Measurements from ENCODE around the gene ZXDC.

The ZXDC gene

GRCh38 chr3:126422121-126422520 is 53.6 kb downstream of the ZXDC start:
- Histone ChIP-seq H3K4me3 (ENCODE audit: severe bottlenecking) (no peak overlapping the region), H3K4me1 (ENCODE audit: insufficient read depth, poor library complexity, severe bottlenecking) (peaks cover 11% of the 10 kb centered on the region), H3K36me3 (ENCODE audit: low read depth) (no peaks in the 10 kb centered on the region), H3K27ac (ENCODE audit: poor library complexity, severe bottlenecking) (no peak overlapping the region), H3K27me3 (ENCODE audit: insufficient read depth, poor library complexity, severe bottlenecking) (no peaks in the 10 kb centered on the region), H3K9me3 (ENCODE audit: severe bottlenecking) (no peaks in the 10 kb centered on the region)
- DNase-seq (ENCODE audit: low spot score), result no peak
- ATAC-seq (ENCODE audit: low read depth), result no peak
- TF ChIP-seq CTCF (IDR thresholded peaks at IDR 0.05; ENCODE audit: poor library complexity, severe bottlenecking), result no peak

GRCh38 chr3:126421573-126422119 is 54.0 kb downstream of the ZXDC start:
- DNase-seq (ENCODE audit: low spot score) (no peak), ATAC-seq (ENCODE audit: low read depth) (no peak)
- no peaks in the 10 kb centered on the region for H3K9me3 ChIP-seq (ENCODE audit: severe bottlenecking)

GRCh38 chr3:126419886-126420786 is 55.6 kb downstream of the ZXDC start:
- Histone ChIP-seq H3K36me3 (ENCODE audit: low read depth) (no peaks in the 10 kb centered on the region), H3K27me3 (ENCODE audit: insufficient read depth, poor library complexity, severe bottlenecking) (peaks cover 4% of the 10 kb centered on the region), H3K9me3 (ENCODE audit: severe bottlenecking) (no peaks in the 10 kb centered on the region), H3K4me3 (ENCODE audit: severe bottlenecking) (no peak overlapping the region), H3K27ac (ENCODE audit: poor library complexity, severe bottlenecking) (no peak overlapping the region), H3K4me1 (ENCODE audit: insufficient read depth, poor library complexity, severe bottlenecking) (peaks cover 11% of the 10 kb centered on the region)
- DNase-seq (ENCODE audit: low spot score), result peak; percentile 51
- ATAC-seq (ENCODE audit: low read depth), result peak; percentile 38; the same call in 2 of the 3 replicates
- TF ChIP-seq CTCF (IDR thresholded peaks at IDR 0.05; ENCODE audit: poor library complexity, severe bottlenecking), result no peak

More at GRCh38 chr3:126421573-126422119, 54.0 kb downstream of the ZXDC start:
- Histone ChIP-seq H3K4me3 (ENCODE audit: severe bottlenecking) (no peak overlapping the region), H3K27ac (ENCODE audit: poor library complexity, severe bottlenecking) (no peak overlapping the region), H3K27me3 (ENCODE audit: insufficient read depth, poor library complexity, severe bottlenecking) (no peaks in the 10 kb centered on the region), H3K36me3 (ENCODE audit: low read depth) (no peaks in the 10 kb centered on the region), H3K4me1 (ENCODE audit: insufficient read depth, poor library complexity, severe bottlenecking) (peaks cover 11% of the 10 kb centered on the region)
- TF ChIP-seq CTCF (IDR thresholded peaks at IDR 0.05; ENCODE audit: poor library complexity, severe bottlenecking), result no peak

GRCh38 chr3:126419151-126419703 is 56.5 kb downstream of the ZXDC start:
- no peaks in the 10 kb centered on the region for H3K9me3 ChIP-seq (ENCODE audit: severe bottlenecking)
- peaks cover 11% of the 10 kb centered on the region for H3K4me1 ChIP-seq (ENCODE audit: insufficient read depth, poor library complexity, severe bottlenecking)
- ATAC-seq (ENCODE audit: low read depth) (no peak), DNase-seq (ENCODE audit: low spot score) (peak; percentile 43)
- no peak for TF ChIP-seq CTCF (IDR thresholded peaks at IDR 0.05; ENCODE audit: poor library complexity, severe bottlenecking)
- H3K27ac ChIP-seq (ENCODE audit: poor library complexity, severe bottlenecking), result no peak overlapping the region
- H3K4me3 ChIP-seq (ENCODE audit: severe bottlenecking), result no peak overlapping the region
- H3K36me3 ChIP-seq (ENCODE audit: low read depth), result no peaks in the 10 kb centered on the region
- peaks cover 4% of the 10 kb centered on the region for H3K27me3 ChIP-seq (ENCODE audit: insufficient read depth, poor library complexity, severe bottlenecking)

Measured in RWPE2 (cell line).